ENCODE measurements around the gene ZDHHC9.

Gene ZDHHC9

GRCh38 chrX:129808158-129808828 lies 35.4 kb downstream of the ZDHHC9 start:
- H3K9me3 ChIP-seq, result no peaks in the 10 kb centered on the region
- no peak overlapping the region for H3K4me3 ChIP-seq (ENCODE audit: low read depth, low read length)
- no peaks in the 10 kb centered on the region for H3K4me1 ChIP-seq
- no peak for TF ChIP-seq CTCF (IDR thresholded peaks at IDR 0.05; ENCODE audit: low read depth, low read length)
- DNase-seq, result no peak
- H3K36me3 ChIP-seq, result no peaks in the 10 kb centered on the region; the same call in 1 of the 2 replicates
- H3K27me3 ChIP-seq, result no peaks in the 10 kb centered on the region

GRCh38 chrX:129804806-129805205 lies 38.9 kb downstream of the ZDHHC9 start:
- Histone ChIP-seq H3K36me3 (no peaks in the 10 kb centered on the region), H3K4me1 (no peaks in the 10 kb centered on the region), H3K9me3 (no peaks in the 10 kb centered on the region), H3K27me3 (no peaks in the 10 kb centered on the region), H3K4me3 (ENCODE audit: low read depth, low read length) (no peak overlapping the region)
- TF ChIP-seq CTCF (IDR thresholded peaks at IDR 0.05; ENCODE audit: low read depth, low read length), result no peak
- no peak for DNase-seq

GRCh38 chrX:129802863-129803262 lies 40.8 kb downstream of the ZDHHC9 start:
- H3K27me3 ChIP-seq, result no peaks in the 10 kb centered on the region
- no peaks in the 10 kb centered on the region for H3K36me3 ChIP-seq
- DNase-seq, result no peak
- no peak overlapping the region for H3K4me3 ChIP-seq (ENCODE audit: low read depth, low read length)
- H3K9me3 ChIP-seq, result no peaks in the 10 kb centered on the region
- TF ChIP-seq CTCF (IDR thresholded peaks at IDR 0.05; ENCODE audit: low read depth, low read length), result no peak
- H3K4me1 ChIP-seq, result no peaks in the 10 kb centered on the region

- H3K27me3 ChIP-seq, result no peaks in the 10 kb centered on the region
- H3K4me3 ChIP-seq (ENCODE audit: low read depth, low read length), result no peak overlapping the region
- TF ChIP-seq CTCF (IDR thresholded peaks at IDR 0.05; ENCODE audit: low read depth, low read length), result no peak
- no peaks in the 10 kb centered on the region for H3K9me3 ChIP-seq
- H3K36me3 ChIP-seq, result no peaks in the 10 kb centered on the region
- no peak for DNase-seq
- no peaks in the 10 kb centered on the region for H3K4me1 ChIP-seq
Measured at GRCh38 chrX:129800186-129800585, 43.5 kb downstream of the ZDHHC9 start.

- Histone ChIP-seq H3K4me3 (ENCODE audit: low read depth, low read length) (no peak overlapping the region), H3K4me1 (no peaks in the 10 kb centered on the region), H3K9me3 (no peaks in the 10 kb centered on the region), H3K36me3 (no peaks in the 10 kb centered on the region), H3K27me3 (no peaks in the 10 kb centered on the region)
- no peak for DNase-seq
- no peak for TF ChIP-seq CTCF (IDR thresholded peaks at IDR 0.05; ENCODE audit: low read depth, low read length)
Measured at GRCh38 chrX:129798888-129799287, 44.8 kb downstream of the ZDHHC9 start.

- TF ChIP-seq CTCF (IDR thresholded peaks at IDR 0.05; ENCODE audit: low read depth, low read length), result no peak
- DNase-seq, result no peak
- no peaks in the 10 kb centered on the region for H3K27me3 ChIP-seq
- H3K36me3 ChIP-seq, result no peaks in the 10 kb centered on the region
- no peaks in the 10 kb centered on the region for H3K9me3 ChIP-seq
- H3K4me3 ChIP-seq (ENCODE audit: low read depth, low read length), result no peak overlapping the region
- no peaks in the 10 kb centered on the region for H3K4me1 ChIP-seq
Measured at GRCh38 chrX:129798456-129798855, 45.2 kb downstream of the ZDHHC9 start.

All from BE2C (cell line).